Posterior cingulate gyrus (tissue), 11 donors: ENCODE results near the gene AKAP6.
A peak's percentile ranks its signal among the peaks of the same experiment; 100 is the strongest.

Source experiments
- DNase-seq, 10 donors: peaks; one replicate each; pipeline versions ENCODE4 v3.0.0 to v3.0.0-alpha.2; 2020 to 2021; ENCODE audit warnings: mixed read lengths in 3 of 10
- intact Hi-C: fragments of 100-400 bp; cut with DNase I; formaldehyde crosslinking; loops from one replicate; pipeline ENCODE4 v1.15.1; 2023

The AKAP6 gene

GRCh38 chr14:32824195-32824594, 495.1 kb downstream of the AKAP6 start:
- no peak for DNase-seq
- intact Hi-C loops = no loop called here

DNA sequence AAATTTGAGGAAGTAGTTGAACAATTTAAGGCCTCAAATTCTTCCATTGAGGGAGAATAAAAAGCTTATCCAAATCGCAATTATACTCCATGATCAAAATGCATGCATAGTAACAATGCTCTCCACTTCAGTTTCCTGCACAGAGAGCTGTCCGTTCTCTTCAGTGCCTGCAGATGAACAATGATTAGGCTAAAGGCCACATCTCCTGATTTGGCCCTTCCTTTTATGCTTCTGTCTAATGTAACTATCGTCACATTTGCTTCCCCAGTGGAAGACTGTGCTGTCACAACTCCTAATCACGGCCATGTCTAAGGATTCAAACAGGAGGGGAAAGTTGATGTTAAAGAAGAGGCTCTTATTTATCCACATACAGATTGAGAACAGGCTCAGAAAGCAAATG, 496.0 kb downstream of the AKAP6 start:
- no peak for DNase-seq

DNA sequence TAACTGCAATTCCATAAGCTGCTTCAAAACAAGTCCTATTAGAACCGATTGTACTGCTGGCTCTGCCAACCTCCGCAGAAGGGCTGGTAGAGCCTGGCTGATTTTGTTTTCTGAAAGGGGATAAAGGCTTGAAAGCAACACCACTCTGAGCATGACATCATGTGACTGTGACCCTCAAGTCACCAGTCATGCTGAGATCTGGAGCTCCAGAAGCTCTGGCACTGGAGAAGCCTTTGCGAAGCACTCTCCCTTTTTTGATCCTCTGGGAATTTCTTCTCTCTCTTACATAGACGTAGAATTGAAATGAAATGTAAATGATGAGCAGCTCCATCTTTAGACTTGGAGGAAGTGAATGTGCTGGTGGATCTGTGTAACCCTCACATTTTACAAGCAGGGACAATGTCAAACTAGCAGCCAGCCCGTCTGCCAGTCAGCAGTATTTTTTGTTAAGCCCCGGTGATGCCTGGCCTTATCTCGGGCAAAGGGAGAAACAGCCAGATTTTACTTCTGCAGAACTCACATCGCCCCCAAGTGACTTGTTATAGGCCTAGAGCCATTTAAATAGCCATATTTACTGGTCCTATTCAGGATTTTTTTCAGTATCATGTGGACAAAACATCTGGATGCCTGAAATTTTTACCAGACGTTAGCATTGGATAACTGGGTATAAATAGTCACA, 497.4 kb downstream of the AKAP6 start:
- intact Hi-C loops = loop anchor here (2.0 kb wide), 2 partner anchors 116 to 250 kb away; no protein-coding TSS in a partner anchor
- DNase-seq = peak; percentile 14 to 80 (median 46)

More for the DNA sequence above, 496.0 kb downstream of the AKAP6 start:
- intact Hi-C loops = no loop called here

DNA sequence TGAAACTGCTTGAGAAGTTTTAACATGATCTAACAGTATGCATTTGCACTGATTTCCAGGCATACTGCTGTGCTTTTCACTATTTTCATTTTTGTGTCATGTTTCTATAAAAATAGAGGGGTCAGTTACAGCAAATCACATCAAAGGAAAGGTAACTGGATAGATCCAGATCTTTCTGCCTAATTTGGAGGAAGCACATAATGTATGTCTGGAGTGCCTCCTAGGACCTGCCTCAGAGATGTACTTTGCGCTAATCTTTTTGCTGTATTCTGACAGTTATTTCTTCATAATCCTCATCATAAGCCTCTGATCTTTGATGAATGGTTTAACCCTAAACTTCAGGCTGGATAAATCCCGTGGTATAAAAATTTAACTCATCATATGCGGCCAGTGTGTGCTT, 498.4 kb downstream of the AKAP6 start:
- intact Hi-C loops = loop anchor here (2.0 kb wide), 2 partner anchors 117 to 251 kb away; no protein-coding TSS in a partner anchor
- no peak for DNase-seq

GRCh38 chr14:32835924-32836323, 506.8 kb downstream of the AKAP6 start:
- DNase-seq = no peak
- intact Hi-C loops = no loop called here

GRCh38 chr14:32841698-32842097, 512.6 kb downstream of the AKAP6 start:
- intact Hi-C loops = no loop called here
- DNase-seq = no peak

DNA sequence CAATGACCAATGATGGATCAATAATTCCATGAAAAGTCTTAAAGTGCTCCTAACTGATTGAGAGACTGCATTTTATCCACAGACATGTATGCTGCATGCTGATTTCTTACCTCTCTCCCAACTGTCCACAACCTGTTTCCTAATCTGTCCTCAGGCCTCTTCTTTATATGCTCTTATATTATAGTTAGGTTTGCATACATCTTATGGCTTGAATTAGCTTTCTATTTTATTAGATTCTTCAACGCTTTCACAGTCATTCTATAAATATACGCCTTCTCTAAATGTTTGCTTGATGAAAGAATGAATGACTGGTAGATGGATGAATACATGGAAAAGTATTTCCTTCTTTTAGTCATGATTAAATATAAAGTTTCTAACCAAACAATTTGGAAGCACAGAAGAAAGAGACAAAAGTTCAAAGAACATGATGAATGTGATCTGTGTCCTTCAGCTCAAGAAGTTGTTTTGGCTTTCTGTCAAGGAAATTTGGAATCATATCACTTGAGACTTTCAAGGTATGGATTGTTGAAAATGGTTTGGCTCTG, 517.8 kb downstream of the AKAP6 start:
- no peak for DNase-seq
- intact Hi-C loops = no loop called here

- DNase-seq = no peak
- intact Hi-C loops = no loop called here
Observed at GRCh38 chr14:32847867-32848266, 518.8 kb downstream of the AKAP6 start.

DNA sequence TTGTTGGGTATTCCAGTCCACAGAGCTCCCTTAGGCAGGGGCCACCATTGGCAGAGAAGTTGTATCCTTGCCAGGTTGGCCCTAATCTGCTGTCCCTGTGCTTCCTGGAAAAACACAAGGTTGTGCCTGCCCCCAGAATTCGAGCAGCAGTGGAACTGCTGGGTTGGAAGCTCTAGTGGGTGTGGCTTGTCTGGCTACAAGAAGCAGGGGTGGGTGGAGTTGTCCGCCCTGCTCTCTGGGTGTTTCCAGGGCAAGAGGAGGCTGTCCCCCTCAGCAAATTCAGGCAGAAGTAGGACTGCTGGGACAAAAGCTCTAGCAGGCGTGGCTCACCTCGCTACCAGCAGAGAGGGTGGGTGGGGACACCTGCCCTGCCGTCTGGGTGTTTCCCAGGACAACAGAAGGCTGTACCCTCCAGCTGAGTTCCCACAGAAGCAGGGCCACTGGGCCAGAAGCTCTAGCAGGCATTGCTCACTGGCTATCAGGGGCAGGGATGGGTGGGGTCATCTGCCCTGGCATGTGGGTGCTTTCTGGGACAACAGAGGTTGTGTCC, 536.8 kb downstream of the AKAP6 start:
- DNase-seq = no peak
- intact Hi-C loops = no loop called here

DNA sequence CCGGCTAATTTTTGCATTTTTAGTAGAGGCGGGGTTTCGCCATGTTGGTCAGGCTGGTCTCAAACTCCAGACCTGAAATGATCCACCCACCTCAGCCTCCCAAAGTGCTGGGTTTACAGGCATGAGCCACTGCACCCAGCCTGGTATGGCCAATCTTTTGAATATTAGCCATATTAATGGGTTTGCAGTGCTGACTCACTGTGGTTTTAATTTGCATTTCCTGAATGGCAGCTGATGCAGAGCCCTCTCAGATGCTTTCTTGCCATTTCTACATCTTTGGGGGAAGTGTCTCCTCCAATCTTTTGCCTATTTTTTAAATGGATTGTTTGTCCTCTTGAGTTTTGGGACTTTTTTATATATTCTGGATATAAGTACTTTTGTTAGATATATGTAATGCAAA, 554.1 kb downstream of the AKAP6 start:
- no peak for DNase-seq
- intact Hi-C loops = no loop called here
